Spleen (tissue), 7 donors: ENCODE measurements around the gene CTNNA2.

Experiments
- CTCF ChIP-seq, 11 experiments: fragments of 200-600 bp in 7 of 11; fragments of 450-650 bp in 4 of 11; sonication (generic) in 4 of 11; IDR thresholded peaks in 8 of 11; conservative IDR thresholded peaks in 3 of 11; 1 replicate in 7 of 11; 2 replicates in 4 of 11; pipeline versions ENCODE4 v1.4.0 to v1.8.0; 2016 to 2021; ENCODE audit warnings: antibody characterized with exemption in 11 of 11, inconsistent platforms in 4 of 11, mild to moderate bottlenecking in 1 of 11
- POLR2A ChIP-seq, 3 donors: fragments of 450-650 bp; IDR thresholded peaks; one replicate each; pipeline ENCODE4 v1.5.1; 2017; ENCODE audit warnings: antibody characterized with exemption in 3 of 3, mild to moderate bottlenecking in 1 of 3
- donor health status: DM: no; HTN: no; CAD: no; lungs with moderate emphysema.
- donor health status: DM: no; HTN: no; CAD: no.
- donor health status: DM: no; HTN: no; CAD: no.

- TF ChIP-seq POLR2A (IDR thresholded peaks at IDR 0.05) (no peak), CTCF (IDR thresholded peaks at IDR 0.05 in 8 of 11, conservative IDR thresholded peaks at IDR 0.05 in 3 of 11) (no peak)
Observed at GRCh38 chr2:79801082-79801481, 288.2 kb downstream of the CTNNA2 start.
